NCI-H524 (cell line): ENCODE results near the gene PACSIN1.

Source experiments
- DNase-seq, 2 experiments: peaks; one replicate each; lab custom pipeline; 2025; lab: John Stamatoyannopoulos, UW

Gene PACSIN1

DNA sequence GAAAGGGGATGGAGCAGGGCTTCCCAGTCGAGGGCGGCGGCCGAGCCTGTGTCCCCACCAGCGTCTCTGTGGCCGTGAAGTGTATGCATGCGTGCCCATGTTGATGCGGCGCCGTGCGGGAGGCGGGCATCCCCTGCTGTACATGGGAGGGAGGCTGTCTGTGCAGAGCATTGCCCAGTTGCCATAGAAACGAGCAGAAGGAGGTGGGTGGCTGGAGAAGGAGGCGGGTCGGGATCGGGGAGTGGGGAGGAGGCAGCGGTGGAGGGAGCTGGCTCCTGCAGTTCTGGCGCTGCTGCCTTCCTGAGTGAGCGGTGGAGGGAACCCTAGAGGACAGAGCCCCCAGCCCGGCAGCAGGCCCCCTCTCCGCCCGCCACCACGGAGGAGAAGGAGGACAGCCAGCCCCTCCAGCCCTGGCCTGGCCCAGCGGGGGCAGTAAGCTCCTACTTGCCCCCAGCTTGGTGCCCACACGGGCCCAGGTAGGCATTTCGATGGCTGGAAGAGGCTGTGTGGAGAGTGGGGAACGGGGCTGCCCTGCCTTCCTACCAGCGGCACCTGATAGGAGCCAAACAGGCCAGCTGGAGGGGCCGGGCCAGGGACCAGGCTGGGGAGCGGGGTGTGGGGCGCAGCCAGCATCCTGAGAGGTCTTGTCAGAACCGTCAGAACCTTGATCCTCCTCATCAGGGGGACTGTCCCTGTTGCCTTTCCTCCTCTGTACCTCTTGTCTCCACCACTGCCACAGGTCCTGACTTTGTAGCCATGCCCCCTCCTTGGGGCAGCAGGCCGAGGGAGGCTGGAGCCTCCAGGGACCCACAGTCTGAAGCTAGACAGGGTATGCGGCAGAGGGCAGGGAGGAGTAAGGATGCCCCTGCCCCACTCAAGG lies 49.0 kb downstream of the PACSIN1 start:
- DNase-seq: peak; percentile 57 to 84

DNA sequence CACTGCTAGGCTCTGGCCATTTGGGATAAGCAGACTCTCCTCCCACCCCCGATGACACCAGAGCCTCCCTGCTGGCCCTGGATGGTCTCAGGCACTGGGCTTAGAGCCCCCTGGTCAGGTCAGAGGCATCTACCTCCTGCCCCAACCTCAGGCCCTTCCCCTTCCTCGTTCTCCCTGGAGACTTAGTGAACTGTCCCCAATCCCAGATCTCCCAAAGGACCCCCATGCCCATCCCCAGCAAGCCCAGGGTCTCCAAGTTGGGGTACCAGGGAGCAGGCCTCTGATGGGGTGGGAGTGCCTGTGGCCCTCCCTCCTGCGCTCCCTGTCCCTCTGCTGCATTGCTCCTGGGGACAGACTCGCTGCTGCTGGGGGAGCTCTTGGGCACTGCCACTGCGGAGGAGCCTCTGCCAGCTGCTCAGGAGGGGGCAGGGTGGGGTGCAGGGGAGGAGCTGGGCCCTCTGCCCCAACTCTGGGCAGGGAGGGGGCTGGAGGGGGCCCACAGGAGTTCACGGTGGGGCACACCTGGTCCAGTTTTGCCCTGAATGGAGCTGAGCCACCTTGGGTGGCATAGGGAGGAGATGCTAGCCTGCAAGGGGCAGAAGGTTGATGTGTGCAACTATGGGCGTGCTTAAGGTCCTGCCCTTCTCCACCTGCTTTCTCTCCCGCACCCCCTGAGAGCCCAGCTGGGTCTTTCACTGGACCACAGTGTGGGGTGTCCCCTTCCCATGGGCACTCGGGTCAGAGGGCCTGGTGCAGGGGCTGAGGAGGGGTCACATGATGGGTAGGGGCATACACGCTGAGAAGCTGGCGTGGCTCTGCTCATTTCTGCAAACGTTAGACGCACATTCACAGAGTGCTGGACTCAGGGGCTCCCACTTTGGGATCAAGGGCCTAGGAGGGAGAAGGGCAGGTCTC lies 49.9 kb downstream of the PACSIN1 start:
- peak in 1 of 2 experiments; percentile 23 for DNase-seq

DNA sequence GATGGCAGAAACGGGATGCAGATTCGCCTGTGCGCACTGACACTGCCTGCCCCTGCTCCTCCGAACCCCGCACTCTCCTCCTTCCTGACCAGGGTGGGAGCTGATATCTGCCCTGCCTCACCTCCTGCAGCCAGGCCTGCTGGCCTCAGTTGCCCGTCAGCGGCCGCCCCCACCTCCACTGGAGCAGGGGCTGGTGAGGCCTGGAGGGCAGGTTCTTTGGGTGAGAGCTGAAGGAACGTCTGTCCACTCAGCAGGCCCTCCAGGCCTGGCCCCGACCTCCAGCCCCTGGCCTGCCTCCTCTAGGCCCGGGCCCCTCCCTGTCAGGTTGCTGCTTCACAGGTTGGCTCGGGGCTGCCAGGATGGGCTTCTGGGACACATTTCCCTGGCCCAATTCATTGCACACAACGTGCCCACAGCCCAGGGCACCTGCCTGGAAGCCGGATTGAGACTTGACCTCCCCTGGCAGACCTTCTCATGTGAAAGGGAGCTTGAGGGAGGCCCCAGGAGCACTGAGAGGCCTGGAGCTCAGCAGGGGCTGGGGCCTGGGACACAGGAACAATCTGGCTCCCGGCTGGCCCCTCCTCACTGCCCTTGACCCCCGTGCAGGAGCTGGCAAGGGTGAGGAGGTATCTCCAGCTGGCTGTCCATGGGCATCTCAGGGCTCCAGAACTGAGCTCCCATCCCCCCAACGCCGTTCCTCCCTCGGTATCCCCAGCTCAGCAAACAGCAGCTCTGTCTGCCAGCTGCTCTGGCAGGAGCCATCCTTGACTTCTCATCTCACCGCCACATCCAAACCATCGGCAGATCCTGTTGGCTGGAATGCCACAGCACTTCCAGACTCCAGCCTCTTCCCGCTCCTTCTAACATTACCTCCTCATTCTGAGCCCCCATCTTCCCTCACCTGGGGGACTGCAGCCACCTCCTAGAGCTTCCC lies 50.8 kb downstream of the PACSIN1 start:
- no peak for DNase-seq

DNA sequence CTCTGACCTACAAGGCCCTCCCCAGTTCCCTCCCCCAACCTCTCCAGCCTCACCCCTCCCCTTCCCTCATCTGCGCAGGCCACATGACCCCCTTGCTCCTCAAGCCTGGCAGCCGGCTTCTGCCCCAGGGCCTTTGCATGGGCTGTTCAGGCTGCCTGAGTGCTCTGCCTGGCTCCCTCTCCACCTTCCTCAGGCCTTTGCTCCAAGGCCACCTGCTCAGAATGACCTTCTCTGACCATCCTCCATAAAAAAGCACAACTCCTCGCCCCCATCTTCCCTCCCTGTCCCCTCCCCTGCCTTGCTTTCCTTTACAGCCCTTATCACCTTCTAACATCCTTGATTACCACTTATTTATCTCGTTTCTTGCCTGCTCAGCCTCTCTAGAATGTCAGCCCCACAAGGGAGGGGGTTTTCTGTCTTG lies 51.6 kb downstream of the PACSIN1 start:
- DNase-seq: no peak

DNA sequence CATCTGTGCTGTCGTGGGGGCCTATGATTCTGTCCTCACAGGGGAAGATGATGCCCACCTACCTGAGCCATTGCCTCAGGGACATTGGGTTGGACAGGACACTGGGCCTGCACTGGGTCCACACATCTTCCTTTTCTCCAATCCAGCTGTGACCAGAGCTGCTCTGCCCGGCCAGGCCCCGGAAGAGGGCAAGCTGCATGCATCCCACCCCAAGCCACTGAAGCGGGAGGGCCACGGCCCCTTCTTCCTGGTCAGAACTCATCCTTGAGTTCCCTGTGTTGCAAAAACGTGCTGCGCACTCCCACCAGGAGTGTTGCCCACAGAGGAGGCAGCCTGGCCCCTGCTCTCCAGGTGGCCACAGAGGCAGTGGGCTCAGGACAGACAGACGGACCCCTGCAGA lies 52.1 kb downstream of the PACSIN1 start:
- no peak for DNase-seq

DNA sequence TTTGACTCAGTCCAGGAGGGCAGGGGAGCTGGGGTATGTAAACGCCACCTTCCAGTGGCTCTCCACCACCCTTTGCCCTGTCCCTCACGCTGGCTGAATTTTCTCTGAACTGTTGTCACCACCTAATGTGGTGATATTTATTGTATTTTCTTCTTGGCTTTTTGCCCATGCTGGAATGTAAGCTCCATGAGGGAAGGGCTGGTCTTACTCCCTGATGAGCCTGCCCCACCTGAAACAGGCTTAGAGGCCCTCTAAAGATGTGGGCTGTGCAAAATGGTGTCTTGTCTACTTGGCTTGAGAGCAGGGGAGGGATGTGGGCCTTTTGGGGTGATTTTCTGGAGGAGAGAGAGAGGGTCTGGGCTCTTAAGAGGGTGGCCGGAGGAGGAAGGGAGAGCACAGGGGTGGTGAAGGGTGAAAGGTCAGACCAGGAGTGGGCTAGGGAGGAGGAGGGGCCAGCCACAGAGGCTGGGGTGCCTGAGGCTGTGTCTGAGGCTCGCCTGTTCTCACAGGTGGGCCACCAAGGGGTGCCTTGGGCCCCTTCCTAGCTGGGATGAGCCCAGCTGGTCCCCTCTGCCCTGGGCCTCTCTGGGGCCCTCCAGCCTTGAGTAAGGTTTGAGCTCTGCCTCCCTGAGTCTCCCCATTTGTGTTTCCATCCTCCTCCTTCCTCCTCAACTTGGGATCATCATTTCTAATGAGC lies 52.9 kb downstream of the PACSIN1 start:
- no peak for DNase-seq

DNA sequence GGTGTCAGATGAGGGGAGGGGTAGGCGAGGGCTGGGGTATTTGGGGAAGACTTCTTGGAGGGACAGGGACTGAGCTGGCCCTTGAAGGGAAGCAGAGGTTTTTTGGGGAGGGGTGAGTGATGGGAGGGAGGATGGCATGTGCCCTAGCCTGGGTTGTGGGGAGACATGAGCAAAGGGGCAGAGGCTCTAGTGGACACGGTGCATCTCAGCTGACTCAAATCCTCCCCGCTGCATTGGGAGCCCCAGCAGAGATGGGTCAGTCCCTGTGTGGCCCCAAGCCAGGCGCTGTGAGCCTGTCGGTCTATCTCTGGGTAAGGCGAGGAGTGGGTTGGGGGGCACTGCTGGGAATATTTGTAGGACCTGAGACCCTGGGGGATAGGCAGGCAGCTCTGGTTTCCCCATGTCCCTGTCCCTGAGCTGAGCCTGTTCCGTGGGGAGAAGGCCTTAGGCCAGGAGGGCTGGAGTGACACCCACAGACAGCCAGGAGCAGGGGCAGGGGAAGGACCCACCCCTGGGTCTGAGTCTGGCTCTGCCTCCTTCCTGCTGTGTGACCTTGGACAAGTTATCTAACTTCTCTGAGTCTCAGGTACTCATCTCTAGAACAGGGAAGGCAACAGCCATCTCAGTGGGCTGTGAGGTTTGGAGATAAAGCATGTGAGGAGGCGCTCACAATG lies 54.2 kb downstream of the PACSIN1 start:
- no peak for DNase-seq

DNA sequence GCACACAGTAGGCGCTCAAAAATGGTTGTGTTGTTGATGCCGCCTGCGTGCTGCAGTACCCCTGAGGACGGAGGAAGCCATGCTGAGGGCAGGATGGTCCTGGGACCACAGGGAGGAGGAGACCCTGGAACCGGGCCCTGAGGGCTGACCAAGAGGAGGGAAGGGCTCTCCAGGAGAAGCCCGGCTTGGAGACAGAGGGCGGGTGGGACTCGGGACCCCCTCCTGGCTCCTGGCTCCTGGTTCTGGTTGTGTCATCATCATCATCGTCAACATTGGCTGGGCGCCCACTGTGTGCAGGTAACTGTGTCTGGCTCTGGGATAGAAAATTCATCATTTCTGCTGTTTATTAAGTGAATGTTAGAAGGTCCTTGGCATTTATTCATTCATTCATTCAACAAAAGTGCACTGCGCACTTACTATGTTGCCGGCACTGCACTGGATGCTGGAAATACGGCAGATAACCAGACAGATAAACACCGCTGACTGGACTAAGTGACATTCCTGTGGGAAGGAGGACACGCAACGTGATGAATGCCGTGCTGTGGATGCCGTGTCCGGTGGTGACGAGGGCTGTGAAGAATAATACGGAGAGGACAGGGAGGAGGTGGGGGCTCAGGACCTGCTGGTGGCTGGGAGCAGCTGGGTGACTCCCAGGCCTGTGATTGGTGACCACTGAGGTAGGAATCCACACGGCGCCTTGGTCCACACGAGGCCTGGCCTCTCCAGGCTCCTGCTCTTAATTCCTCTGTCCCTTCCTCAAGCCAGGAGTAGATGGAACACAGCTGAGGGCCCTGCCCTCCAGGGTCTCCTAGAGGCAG lies 55.0 kb downstream of the PACSIN1 start:
- DNase-seq: no peak

DNA sequence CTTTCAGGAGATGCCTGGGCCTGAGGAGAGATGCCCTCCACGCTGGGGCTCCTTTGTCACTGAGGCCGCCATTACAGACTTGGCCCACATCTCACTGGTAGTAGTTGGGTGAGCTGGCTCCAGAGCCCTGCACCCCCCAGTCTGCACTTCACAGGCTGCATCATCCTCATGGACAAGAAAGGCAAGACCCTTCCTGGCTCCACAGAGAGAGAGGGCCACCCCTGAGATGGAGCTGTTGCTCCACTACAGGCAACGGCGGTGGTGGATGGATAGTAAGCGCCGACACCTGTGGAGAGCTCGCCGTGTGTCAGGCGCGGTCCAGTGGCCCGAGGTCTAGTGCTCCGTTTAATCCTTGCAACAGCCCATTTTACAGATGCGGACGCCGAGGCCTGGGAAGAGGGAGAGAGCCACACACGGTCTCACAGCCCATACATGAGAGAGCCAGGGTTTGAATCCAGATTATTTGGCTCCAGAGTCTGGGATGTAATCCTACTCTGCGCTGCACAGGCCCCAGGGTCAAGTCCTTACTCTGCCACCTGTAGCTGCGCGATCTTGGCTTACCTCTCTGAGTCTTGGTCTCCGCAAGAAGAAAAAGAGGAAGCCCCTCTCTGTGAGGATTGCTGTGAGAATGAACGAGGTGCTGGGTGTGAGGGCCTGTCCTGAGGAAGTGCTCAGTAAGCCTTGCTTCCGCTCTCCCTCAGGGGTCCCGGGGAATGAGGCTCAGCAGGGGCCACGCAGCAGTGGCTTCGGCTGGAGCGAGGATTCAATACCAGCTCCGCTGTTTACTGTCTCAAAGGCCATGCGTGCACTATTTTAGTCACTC lies 55.8 kb downstream of the PACSIN1 start:
- DNase-seq: no peak

DNA sequence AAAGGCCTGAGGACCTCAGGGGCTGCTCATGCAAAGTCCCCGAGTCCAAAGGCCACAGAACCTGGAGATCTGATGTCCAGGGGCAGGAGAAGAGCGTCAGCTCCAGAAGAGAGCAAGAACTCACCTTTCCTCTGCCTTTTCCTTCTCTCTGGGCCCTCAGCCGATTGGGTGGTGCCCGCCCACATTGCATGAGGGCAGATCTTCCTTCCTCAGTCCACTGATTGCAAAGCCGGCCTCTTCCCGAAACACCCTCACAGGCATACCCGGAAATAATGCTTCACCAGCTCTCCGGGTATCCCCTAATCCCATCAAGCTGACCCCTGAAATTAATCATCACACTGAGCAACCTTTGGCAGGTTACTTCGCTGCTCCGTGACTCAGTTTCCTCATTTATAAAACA lies 56.9 kb downstream of the PACSIN1 start:
- no peak for DNase-seq

DNA sequence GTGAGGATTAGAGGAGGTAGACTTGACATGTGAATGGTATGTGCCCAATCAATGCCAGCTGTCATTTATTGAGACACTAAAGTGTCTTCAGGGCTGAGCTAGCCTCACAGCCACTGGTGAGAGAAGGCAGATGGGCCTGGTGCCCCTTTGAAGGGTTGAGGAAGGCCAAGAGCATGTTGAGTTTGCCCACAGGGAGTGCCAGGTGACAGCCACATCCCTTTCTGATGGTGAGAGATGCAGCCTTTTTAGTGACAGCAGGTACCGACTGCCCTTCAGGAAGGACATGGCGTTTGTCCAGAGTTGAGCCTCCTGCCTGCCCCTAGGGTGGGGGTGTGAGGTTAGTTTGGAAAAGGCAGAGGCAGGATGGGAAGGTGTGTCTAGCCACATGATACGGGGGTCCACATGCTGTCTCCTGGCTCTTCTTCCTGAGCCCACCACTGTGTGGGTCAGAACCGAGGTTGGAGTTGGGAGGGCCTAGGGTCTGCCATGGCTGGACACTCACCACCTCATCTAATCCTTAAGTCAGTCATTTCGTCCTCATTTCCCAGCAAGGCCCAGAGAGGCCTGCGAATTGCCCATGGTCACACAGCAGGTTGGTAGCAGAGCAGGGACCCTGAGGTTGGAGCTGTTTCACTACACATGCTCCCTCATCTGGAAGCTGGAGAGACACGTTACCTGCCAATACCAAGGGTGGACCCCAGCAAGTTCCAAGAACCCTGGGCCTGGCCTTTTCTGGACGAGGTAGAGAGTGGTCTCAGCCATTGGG lies 57.7 kb downstream of the PACSIN1 start:
- DNase-seq: peak in 1 of 2 experiments; percentile 35

DNA sequence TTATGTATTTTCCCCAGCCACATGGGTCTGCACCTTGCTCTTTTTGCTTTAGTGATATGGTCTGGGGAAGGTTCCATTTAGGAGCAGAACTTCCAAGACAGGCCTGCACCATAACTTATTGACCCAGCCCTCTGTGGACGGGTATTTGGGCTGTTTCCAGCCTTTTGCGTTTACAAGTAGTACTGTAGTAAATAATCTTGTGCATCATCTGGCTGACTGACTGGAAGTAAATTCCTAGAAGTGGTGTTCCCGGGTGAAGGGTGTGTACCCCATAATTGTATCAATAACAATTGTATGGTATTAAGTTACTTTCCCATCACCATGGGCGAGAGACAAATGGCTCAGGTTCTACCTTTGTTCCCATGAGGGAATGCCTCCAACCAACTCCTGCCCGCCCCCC lies 58.6 kb downstream of the PACSIN1 start:
- DNase-seq: no peak

DNA sequence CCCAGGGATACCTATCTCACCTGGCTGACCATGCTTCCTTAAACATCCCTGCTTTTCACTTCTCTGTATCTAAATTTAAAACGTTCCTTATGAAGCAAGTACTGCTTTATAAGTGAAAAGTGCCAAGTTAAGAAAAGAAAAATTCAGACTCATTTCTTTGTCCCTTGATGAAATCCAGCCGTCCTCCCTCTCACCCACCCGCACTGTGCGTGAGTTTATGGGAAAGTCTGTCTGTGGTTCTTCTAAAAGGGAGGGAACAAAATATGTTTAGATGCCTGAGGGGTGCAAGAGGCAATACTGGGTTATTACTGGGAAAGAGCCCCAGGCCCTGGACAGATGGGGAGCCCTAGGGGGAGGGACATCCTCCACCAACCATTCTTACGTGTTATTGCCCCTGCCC lies 59.1 kb downstream of the PACSIN1 start:
- DNase-seq: no peak

DNA sequence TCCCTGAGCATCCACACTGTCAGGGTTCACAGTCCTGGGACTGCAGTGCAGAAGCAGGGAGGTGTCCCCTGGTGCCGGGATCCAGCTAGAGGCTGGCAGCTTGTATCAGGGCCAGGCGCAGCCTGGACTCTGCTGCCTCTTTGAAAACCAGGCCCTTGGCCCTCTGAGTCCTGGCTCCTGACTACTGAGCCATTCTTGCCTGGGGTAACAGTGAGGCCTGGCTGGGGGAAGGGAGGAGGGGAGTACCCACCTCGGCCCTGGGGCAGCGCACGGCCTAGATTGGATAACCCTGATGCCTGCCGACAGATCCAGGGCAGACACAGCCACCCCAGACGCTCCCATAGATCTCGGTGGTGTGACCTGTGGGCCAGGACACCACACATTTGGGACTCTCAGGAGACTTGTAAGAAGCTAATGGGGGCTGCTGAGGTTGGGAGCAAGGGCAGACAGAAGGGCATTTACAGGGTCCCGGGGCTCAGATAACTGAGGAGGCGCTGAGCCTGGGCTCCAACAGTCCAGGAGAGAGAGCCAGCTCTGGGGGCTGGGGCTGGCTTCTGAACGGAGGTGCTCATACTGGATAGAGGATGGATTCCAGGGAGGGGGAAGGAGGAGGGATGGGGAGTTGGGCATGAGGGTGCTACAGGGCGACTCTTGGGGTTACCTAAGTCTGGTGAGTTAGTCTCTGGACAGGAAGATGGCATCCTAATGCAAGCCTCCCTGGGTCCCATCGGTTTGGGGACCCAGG lies 59.7 kb downstream of the PACSIN1 start:
- no peak for DNase-seq

DNA sequence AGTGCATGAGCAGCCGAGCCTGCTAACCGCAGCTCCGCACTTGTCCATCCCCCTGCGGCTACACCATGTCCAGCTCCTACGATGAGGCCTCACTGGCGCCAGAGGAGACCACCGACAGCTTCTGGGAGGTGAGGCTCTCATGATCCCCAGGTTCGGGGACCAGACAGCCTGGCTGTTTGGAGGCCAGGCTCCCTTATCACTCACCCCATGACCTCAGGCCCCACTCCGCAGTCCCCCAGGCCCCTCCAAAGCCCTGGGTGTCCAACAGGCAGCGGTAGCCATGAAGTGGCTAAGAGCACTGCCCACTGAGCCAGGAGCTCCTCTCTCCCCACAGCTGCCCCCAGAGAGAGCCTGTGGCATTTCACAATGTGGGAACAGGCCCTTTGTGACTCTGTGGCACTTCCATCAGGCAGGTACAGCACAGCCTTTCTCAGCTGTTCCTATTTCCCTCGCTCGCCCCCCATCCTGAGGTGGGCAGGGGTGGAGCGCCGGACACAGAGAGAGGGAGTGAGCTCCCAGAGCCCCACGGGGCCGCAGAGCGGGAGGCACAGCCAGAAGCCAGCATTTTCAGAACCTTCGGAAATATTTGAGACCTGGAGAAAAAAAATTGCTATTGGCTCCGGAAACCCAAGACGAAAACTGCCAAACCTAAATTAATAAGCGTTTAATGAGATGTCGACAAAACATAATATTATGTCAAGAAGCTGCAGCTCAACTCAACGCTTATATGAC lies 60.5 kb downstream of the PACSIN1 start:
- DNase-seq: no peak

DNA sequence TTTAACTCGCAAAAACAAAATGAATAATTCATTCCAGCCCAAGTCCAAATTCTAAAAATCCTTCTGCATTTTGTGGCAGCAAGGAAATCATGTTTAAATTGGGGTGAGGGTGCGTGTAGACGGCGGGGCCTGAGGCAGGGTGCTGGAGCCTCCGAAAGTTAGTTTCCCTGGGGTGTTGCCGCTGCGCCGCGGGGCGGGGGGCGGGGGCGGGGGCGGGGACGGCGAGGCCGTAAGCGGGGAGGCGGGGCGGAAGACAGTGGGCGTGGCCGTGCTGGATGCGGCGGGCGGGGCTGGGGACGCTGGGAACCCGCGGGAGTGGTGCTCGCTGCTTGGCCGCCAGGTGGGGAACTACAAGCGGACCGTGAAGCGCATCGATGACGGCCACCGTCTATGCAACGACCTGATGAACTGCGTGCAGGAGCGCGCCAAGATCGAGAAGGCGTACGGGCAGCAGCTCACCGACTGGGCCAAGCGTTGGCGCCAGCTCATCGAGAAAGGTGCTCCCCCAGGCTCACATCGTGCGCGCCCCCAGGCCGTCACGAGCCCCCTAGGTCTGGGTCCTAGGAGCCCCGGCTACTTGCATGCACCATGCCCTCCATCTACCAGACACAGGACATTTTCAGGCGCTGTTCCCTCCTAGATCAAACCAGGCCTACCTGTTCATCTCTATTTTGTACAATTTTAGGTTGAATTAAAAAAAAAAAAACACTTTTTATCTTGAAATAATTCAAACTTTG lies 61.3 kb downstream of the PACSIN1 start:
- DNase-seq: peak; percentile 83 to 91
